ENCODE data around the gene CDKN1C.

The CDKN1C gene

GRCh38 chr11:2928605-2929530 lies 43.3 kb upstream of the CDKN1C start, which contains the start of gene PHLDA2 (continued):
- TF ChIP-seq PATZ1 (tag by site-specific recombination; IDR thresholded peaks at IDR 0.05) = no peak
- TF ChIP-seq ZNF610 (tag by site-specific recombination; IDR thresholded peaks at IDR 0.05; ENCODE audit: borderline replicate concordance) = peak; percentile 23; the same call in 1 of the 2 replicates
- TF ChIP-seq ZBTB21 (tag by site-specific recombination; IDR thresholded peaks at IDR 0.05) = peak; percentile 53; the same call in 1 of the 2 replicates
- TF ChIP-seq KLF16 (tag by site-specific recombination; IDR thresholded peaks at IDR 0.05) = no peak
- TF ChIP-seq KLF17 (tag by site-specific recombination; IDR thresholded peaks at IDR 0.05) = peak; percentile 89
- peak; percentile 44; the same call in 1 of the 2 replicates for TF ChIP-seq ZXDB (tag by site-specific recombination; IDR thresholded peaks at IDR 0.05)
- TF ChIP-seq ZNF426 (tag by site-specific recombination; IDR thresholded peaks at IDR 0.05) = no peak
- peak; percentile 61 for TF ChIP-seq ZEB2 (tag by site-specific recombination; IDR thresholded peaks at IDR 0.05)
- TF ChIP-seq ZBTB8A (tag by site-specific recombination; IDR thresholded peaks at IDR 0.05) = peak; percentile 27; the same call in 1 of the 2 replicates
- peak; percentile 81 for TF ChIP-seq ZNF600 (tag by site-specific recombination; IDR thresholded peaks at IDR 0.05)
- TF ChIP-seq ZSCAN30 (tag by site-specific recombination; IDR thresholded peaks at IDR 0.05) = no peak
- TF ChIP-seq ZNF362 (tag by site-specific recombination; IDR thresholded peaks at IDR 0.05) = no peak
- TF ChIP-seq ZNF692 (tag by site-specific recombination; IDR thresholded peaks at IDR 0.05) = no peak
- no peak for TF ChIP-seq ZNF16 (tag by site-specific recombination; IDR thresholded peaks at IDR 0.05; ENCODE audit: low read depth)
- no peak for TF ChIP-seq ZNF654 (tag by site-specific recombination; IDR thresholded peaks at IDR 0.05; ENCODE audit: low read depth)
- TF ChIP-seq ZNF555 (tag by site-specific recombination; conservative IDR thresholded peaks at IDR 0.05) = no peak
- TF ChIP-seq YY2 (tag by site-specific recombination; IDR thresholded peaks at IDR 0.05) = 0 out of 2 replicates have a peak, but pooled peaks have one; percentile 28
- no peak for TF ChIP-seq ZNF791 (tag by site-specific recombination; IDR thresholded peaks at IDR 0.05)
- no peak for TF ChIP-seq ZNF132 (tag by site-specific recombination; IDR thresholded peaks at IDR 0.05; ENCODE audit: borderline replicate concordance)
- TF ChIP-seq SP7 (tag by site-specific recombination; IDR thresholded peaks at IDR 0.05) = peak; percentile 29; the same call in 1 of the 2 replicates
- no peak for TF ChIP-seq ZNF558 (tag by site-specific recombination; IDR thresholded peaks at IDR 0.05)
- peak; percentile 69; the same call in 1 of the 2 replicates for TF ChIP-seq ZNF76 (tag by site-specific recombination; IDR thresholded peaks at IDR 0.05; ENCODE audit: borderline replicate concordance, low read depth)
- TF ChIP-seq, protein P1, sequence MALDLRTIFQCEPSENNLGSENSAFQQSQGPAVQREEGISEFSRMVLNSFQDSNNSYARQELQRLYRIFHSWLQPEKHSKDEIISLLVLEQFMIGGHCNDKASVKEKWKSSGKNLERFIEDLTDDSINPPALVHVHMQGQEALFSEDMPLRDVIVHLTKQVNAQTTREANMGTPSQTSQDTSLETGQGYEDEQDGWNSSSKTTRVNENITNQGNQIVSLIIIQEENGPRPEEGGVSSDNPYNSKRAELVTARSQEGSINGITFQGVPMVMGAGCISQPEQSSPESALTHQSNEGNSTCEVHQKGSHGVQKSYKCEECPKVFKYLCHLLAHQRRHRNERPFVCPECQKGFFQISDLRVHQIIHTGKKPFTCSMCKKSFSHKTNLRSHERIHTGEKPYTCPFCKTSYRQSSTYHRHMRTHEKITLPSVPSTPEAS (tag by site-specific recombination; IDR thresholded peaks at IDR 0.05) = no peak
- no peak for TF ChIP-seq ZNF140 (tag by site-specific recombination; IDR thresholded peaks at IDR 0.05)
